MCF 10A (cell line): ENCODE results near the gene KDM3B. TPM values are rescaled to one million over a fixed set of nuclear protein-coding genes. Genes with fewer than 3 reads are reported as not detected.

Experiments used
- BruUV-seq: library from RNA; stranded (reverse); fragments of 400-500 nt; replicated peaks from 2 replicates; lab custom pipeline; 2021; lab: Mats Ljungman, UMichigan
- CTCF ChIA-PET: fragments of 300-600 bp; sonication (Branson Sonifier 250); formaldehyde crosslinking; extraction: SDS; loops from one replicate; lab custom pipeline; 2021; ENCODE audit warnings: antibody characterized with exemption, inconsistent platforms; lab: Yijun Ruan, JAX
- POLR2A ChIA-PET: fragments of 300-600, 350-650 bp; sonication (Branson Sonifier 250); formaldehyde crosslinking; extraction: SDS; loops from one replicate; lab custom pipeline; 2020; ENCODE audit warnings: antibody characterized with exemption, inconsistent platforms; lab: Yijun Ruan, JAX
- DNase-seq: peaks from one replicate; pipeline ENCODE4 v3.0.0-alpha.2; 2018; ENCODE audit not compliant: unreplicated experiment
- H3K27ac Mint-ChIP-seq: one replicate; pipeline ENCODE4 v1.8.0; 2022; ENCODE audit warnings: mild to moderate bottlenecking, low read depth, mixed read lengths; ENCODE audit not compliant: unreplicated experiment
- H3K27me3 Mint-ChIP-seq: one replicate; pipeline ENCODE4 v1.8.0; 2022; ENCODE audit warnings: mixed read lengths; ENCODE audit not compliant: insufficient read depth, unreplicated experiment
- H3K36me3 Mint-ChIP-seq: one replicate; pipeline ENCODE4 v1.8.0; 2022; ENCODE audit warnings: mild to moderate bottlenecking, moderate library complexity, mixed read lengths; ENCODE audit not compliant: insufficient read depth, unreplicated experiment
- H3K4me1 Mint-ChIP-seq: one replicate; pipeline ENCODE4 v1.8.0; 2022; ENCODE audit warnings: mixed read lengths; ENCODE audit not compliant: insufficient read depth, unreplicated experiment
- H3K4me3 Mint-ChIP-seq: one replicate; pipeline ENCODE4 v1.8.0; 2022; ENCODE audit warnings: mild to moderate bottlenecking, moderate library complexity, mixed read lengths; ENCODE audit not compliant: unreplicated experiment
- H3K9me3 Mint-ChIP-seq: one replicate; pipeline ENCODE4 v1.8.0; 2022; ENCODE audit warnings: mixed read lengths; ENCODE audit not compliant: unreplicated experiment
- CTCF ChIP-seq: fragments of 200-600 bp; IDR thresholded peaks from one replicate; pipeline ENCODE4 v1.8.0; 2022; ENCODE audit warnings: antibody characterized with exemption, mild to moderate bottlenecking; ENCODE audit not compliant: unreplicated experiment
- intact Hi-C: fragments of 100-400 bp; cut with micrococcal nuclease; formaldehyde crosslinking; loops from 2 replicates; pipeline ENCODE4 v1.14.1; 2022
- total RNA-seq: library from RNA; stranded (reverse); gene quantifications from 2 replicates; pipeline ENCODE4 v1.2.3, GENCODE V29; 2022

Gene KDM3B
- total RNA-seq, 1 experiment from 2014 or later: 57.8 TPM

- Mint-ChIP-seq H3K4me1 (peaks cover 43% of the 10 kb centered on the region), H3K27ac (peak overlapping the region; percentile 71), H3K9me3 (peaks cover 9% of the 10 kb centered on the region), H3K27me3 (no peaks in the 10 kb centered on the region), H3K36me3 (peaks cover 52% of the 10 kb centered on the region), H3K4me3 (no peak overlapping the region)
- intact Hi-C loops: loop anchor here (5.0 to 10.0 kb wide), 2 partner anchors 128 to 155 kb away; no protein-coding TSS in a partner anchor
- no peak for DNase-seq
- CTCF ChIA-PET: interaction anchor here (0.6 to 8.0 kb wide), 6 partner anchors 13 to 1244 kb away, joined by 3 to 323 read pairs (median 55); partner anchors contain the start of genes CDC25C and FAM53C
- POLR2A ChIA-PET: interaction anchor here (0.6 to 9.3 kb wide), 9 partner anchors 13 to 947 kb away, joined by 3 to 395 read pairs (median 4); partner anchors contain the start of genes CDC23, CDC25C, ETF1 and FAM53C
- no TSS peak for BruUV-seq
- TF ChIP-seq CTCF: no peak
These were observed 2.5 kb upstream of the KDM3B start for GRCh38 chr5:138349852-138350562.

GRCh38 chr5:138350563-138350890, 2.0 kb upstream of the KDM3B start:
- no peak for DNase-seq
- peaks cover 9% of the 10 kb centered on the region for H3K9me3 Mint-ChIP-seq
- peaks cover 46% of the 10 kb centered on the region for H3K36me3 Mint-ChIP-seq
- peaks cover 48% of the 10 kb centered on the region for H3K4me1 Mint-ChIP-seq
- H3K27ac Mint-ChIP-seq: peak overlapping the region; percentile 71
- no TSS peak for BruUV-seq
- CTCF ChIA-PET: interaction anchor here (0.6 to 8.0 kb wide), 11 partner anchors 14 to 1243 kb away, joined by 3 to 323 read pairs (median 8); partner anchors contain the start of genes CDC25C and FAM53C
- intact Hi-C loops: loop anchor here (5.0 to 10.0 kb wide), 2 partner anchors 128 to 154 kb away; no protein-coding TSS in a partner anchor
- no peak overlapping the region for H3K4me3 Mint-ChIP-seq
- TF ChIP-seq CTCF: no peak
- H3K27me3 Mint-ChIP-seq: no peaks in the 10 kb centered on the region
- POLR2A ChIA-PET: interaction anchor here (0.6 to 9.3 kb wide), 13 partner anchors 13 to 947 kb away, joined by 3 to 395 read pairs (median 4); partner anchors contain the start of genes BRD8, CDC23, CDC25C and ETF1

DNA sequence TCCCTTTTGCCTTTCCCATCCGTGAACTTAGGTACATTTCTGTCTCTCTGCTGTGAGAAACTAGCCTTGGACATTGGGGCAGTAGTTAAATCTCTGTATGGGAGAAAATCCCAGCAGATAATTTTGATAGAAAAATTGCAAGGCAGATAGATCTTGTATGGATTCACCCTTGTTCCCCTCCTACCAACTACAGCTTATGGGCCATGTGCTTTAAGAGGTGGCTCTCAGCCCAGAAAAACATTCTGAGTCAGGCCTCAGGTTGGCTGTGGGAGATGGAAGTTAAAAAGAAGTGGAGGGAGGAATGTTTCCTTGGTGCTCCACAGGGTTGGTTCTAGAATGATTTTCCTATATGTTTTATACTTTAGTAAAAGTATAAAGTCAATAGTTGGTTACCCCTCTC, 1.4 kb upstream of the KDM3B start:
- intact Hi-C loops: loop anchor here (1.0 to 10.0 kb wide), 3 partner anchors 12 to 154 kb away; no protein-coding TSS in a partner anchor
- BruUV-seq: no TSS peak
- ChIA-PET CTCF (interaction anchor here (0.6 to 8.0 kb wide), 23 partner anchors 14 to 259 kb away, joined by 3 to 323 read pairs (median 6); partner anchors contain the start of genes CDC23, CDC25C and FAM53C), POLR2A (interaction anchor here (0.6 to 9.3 kb wide), 16 partner anchors 14 to 318 kb away, joined by 3 to 395 read pairs (median 4); partner anchors contain the start of genes BRD8, CDC23, CDC25C and ETF1)
- H3K4me3 Mint-ChIP-seq: peak overlapping the region; percentile 36
- no peaks in the 10 kb centered on the region for H3K27me3 Mint-ChIP-seq
- H3K4me1 Mint-ChIP-seq: peaks cover 51% of the 10 kb centered on the region
- H3K36me3 Mint-ChIP-seq: peaks cover 41% of the 10 kb centered on the region
- peaks cover 9% of the 10 kb centered on the region for H3K9me3 Mint-ChIP-seq
- peak; percentile 80 for DNase-seq
- TF ChIP-seq CTCF: no peak
- H3K27ac Mint-ChIP-seq: peak overlapping the region; percentile 71

DNA sequence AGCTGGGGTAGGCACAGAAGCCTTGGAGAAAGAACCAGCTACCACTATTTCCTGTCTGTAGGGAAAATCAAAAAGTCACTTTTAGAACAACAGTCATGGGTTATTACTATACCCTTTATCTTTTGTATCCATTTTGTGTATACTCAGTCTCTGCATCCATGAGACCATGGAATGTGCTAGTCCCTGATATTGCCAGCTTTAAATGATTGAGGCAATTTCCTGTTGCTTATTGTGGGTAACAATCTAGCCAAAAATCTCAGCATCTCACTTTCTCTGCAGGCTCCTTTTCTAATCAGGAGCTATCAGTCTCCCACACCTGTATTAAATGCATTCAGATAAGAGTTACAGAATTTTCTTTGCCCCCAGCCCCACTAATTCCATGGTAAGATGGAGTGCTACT, 968 bp upstream of the KDM3B start:
- peak overlapping the region; percentile 71 for H3K27ac Mint-ChIP-seq
- peaks cover 51% of the 10 kb centered on the region for H3K4me1 Mint-ChIP-seq
- DNase-seq: no peak
- peak overlapping the region; percentile 99 for H3K4me3 Mint-ChIP-seq
- H3K9me3 Mint-ChIP-seq: peaks cover 9% of the 10 kb centered on the region
- no peaks in the 10 kb centered on the region for H3K27me3 Mint-ChIP-seq
- no peak for TF ChIP-seq CTCF
- TSS peak; percentile 65 for BruUV-seq
- ChIA-PET CTCF (interaction anchor here (0.6 to 8.0 kb wide), 53 partner anchors 9 to 673 kb away, joined by 3 to 323 read pairs (median 5); partner anchors contain the start of genes CDC23, CDC25C, EGR1 and FAM53C), POLR2A (interaction anchor here (0.6 to 9.3 kb wide), 12 partner anchors 14 to 318 kb away, joined by 3 to 395 read pairs (median 4); partner anchors contain the start of genes BRD8, CDC23, CDC25C and ETF1)
- intact Hi-C loops: loop anchor here (1.0 to 10.0 kb wide), 3 partner anchors 12 to 153 kb away; no protein-coding TSS in a partner anchor
- peaks cover 37% of the 10 kb centered on the region for H3K36me3 Mint-ChIP-seq
